Measurements from ENCODE around the gene PCSK2.

PCSK2 gene

DNA sequence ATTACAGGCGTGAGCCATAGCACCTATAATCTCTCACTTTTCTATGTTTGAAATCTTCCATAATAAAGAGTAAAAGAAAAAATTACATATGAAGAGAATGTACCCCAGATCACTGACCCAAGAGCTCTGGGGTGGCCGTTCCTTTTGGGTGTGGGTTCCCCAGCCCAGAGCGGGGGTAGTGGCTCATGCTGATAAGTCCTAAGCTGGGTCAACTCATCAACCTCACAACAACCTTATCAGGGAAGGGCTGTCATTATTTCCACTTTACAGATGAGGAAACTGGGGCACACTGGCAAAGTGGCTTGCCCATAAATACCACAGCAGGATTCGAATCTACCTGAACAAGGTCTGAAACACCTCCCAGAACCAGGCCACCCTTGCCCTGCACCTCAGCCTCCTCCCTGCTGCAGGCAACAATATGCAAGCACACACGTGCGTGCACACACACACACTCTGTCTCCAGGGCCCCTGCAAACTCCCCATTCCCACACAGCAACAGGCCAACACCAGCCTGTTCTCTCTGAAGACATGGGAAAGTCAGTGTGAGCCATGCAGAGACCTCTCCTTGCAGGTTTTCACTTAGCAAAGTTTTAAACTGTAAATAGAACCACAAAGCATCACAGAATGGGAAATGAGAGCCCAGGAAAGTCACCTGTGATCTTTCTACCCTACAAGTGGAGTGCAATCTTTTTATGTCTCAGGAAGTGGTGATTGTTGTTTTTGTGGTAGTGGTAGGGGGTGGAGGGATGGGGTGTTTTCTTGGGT lies 276.6 kb downstream of the PCSK2 start:
- DNase-seq: no peak

DNA sequence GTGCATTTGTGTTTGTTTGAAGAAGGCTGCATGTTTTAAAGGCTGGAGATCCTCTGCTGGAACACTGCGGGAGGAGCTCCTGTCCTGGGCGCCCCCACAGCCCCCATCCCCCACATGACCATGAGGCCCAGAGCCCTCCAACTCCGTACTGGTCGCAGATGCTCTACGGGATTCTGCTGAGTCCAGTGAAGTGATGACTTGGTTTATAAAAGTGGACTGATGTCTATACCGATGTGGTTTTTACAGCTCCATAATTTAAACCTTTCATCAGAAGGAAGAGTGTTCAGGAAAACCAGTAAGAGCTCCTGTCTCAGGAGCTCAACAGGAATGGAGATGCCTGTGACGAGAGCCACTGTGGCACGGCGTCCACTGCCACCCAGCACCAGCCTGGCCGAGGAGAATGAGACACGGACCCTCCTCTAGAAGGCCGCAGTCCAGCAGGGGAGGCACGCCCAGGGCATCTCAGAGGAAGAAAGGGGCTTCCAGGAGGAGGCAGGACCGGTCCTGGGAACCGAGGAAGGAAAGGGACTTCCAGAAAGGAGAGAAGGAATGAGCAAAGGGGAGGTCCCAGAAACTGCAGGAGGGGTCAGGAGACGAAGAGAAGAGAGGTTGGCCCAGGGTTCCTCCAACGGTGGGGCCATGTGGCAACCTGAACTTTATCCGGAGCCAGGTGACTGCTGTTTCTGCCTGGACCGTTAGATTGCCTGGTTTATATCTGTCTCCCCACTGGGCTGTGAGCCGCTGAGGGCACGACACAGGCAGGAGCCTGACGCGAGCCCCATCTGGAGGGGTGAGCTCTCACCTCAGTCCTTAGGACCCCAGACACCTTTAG lies 277.4 kb downstream of the PCSK2 start:
- no peak for DNase-seq

GRCh38 chr20:17504898-17505635 lies 278.2 kb downstream of the PCSK2 start:
- peak in 19 of 56 donors; percentile 4 to 57 (median 27) for DNase-seq

- DNase-seq: peak in 7 of 56 donors; percentile 6 to 17 (median 14)
Measured at GRCh38 chr20:17505636-17506517, 279.0 kb downstream of the PCSK2 start.

- DNase-seq: no peak
Measured at GRCh38 chr20:17507032-17507431, 280.2 kb downstream of the PCSK2 start.

- no peak for DNase-seq
Measured at GRCh38 chr20:17507531-17507930, 280.7 kb downstream of the PCSK2 start.

DNA sequence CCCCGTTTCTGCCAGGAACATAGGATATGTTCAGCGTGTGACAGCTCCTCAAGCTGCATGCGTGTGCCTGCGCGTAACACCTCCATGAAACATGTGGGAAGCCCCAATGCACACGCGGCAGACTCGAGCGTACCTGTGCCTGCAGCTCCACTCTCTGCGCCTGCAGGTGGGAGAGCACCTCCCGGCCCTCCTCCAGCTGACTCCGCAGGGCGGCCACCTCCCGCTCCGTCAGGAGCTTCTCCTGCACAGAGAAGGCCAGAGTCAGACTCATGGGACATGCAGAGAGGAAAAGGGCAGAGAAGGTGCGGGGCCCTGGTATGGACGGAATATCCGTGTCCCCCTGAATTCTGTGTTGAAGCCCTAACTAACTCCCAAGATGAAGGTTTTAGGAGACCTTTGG lies 281.9 kb downstream of the PCSK2 start:
- no peak for DNase-seq

- DNase-seq: no peak
Measured at GRCh38 chr20:17510548-17510947, 283.7 kb downstream of the PCSK2 start.

DNA sequence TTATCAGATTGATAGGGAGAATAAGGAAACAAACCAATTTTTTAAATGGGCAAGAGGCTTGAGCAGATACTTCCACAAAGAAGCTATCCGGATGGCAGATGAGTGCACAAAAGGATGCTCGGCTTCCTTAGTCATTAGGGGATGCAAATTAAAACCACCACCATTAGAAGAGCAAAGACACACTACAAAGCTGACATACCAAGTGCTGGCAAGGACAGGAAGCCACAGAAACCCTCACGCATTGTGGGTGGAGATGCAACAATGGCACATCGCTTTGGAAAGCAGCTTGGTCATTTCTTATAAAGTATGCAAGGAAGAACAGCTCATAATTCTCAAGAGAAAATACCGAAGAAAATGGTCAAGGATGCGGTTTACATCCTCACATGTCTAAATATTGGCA lies 284.6 kb downstream of the PCSK2 start:
- DNase-seq: no peak

GRCh38 chr20:17513939-17514338 lies 287.1 kb downstream of the PCSK2 start:
- no peak for DNase-seq

- DNase-seq: no peak
Measured at GRCh38 chr20:17515053-17515452, 288.2 kb downstream of the PCSK2 start.

DNA sequence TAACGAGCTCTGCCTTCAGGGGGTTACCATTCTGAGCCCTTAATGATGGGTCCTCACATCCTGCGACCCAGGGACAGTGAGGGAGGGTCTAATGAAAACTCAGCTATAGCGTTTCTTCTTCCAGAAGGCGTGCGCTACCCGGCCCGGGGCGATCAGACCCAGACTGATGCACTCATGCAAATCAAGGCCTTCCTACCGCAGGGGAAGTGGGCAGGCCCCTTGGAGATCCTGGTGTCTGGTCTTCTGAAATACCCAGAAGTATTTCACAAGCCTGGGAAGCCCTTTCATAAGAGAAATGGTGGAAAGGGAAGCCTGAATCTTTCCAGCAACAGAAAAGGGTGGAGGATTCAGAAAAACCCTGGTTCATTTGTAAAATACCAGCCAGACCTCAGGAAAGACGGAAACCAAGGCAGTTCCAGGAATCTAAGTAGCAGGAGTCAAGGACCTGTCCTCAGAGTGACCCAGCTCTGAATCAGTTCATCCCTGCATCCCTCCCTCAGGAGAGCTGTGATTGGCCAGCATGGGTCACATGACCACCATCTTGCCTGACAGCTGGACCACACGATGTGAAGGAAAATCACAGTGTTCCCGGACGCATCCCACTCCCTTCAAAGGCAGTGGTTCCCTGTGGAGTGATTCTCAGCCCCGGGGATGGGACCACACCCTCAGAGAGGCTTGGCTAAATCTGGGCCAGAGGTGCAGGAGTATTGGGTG lies 291.7 kb downstream of the PCSK2 start:
- DNase-seq: peak in 15 of 56 donors; percentile 2 to 42 (median 10)

- no peak for DNase-seq
Measured at GRCh38 chr20:17519606-17520285, 292.9 kb downstream of the PCSK2 start.

DNA sequence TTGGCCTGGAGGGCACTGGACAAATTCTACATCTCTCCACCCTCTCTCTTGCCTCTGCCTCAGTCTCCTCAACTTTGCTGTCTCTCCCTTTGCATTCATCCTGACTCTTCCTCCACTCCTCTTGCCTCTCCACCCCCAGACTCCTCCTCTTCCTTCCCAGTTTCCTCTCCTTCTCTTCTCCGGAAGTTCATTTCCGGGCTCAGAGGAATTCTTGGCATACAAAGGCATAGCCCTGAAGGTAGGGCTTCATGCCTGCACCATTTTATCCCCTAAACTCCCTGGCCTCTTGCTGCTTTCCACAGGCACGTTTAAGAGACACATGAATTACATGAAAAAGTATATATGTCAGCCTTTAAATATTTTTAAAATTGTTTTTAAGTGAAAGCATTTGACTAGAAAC lies 293.7 kb downstream of the PCSK2 start:
- DNase-seq: no peak

DNA sequence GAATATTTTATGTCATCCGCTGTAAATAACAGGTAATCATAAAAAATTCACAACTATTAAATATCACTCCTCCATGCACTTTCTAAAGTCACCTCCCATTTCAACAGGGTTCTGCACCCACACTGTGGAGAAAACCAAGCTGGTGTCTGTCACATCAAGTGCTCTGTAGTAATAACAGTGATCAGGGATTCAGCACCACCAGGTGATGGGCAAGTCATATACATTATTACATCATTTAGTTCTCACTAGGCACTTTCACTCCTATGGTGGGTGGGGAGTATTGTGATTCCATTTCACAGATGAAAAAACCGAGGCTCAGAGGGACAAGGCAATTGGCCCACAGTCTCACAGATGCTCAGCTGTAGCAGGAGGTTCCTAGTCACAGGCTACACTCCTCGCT lies 295.7 kb downstream of the PCSK2 start:
- DNase-seq: no peak

DNA sequence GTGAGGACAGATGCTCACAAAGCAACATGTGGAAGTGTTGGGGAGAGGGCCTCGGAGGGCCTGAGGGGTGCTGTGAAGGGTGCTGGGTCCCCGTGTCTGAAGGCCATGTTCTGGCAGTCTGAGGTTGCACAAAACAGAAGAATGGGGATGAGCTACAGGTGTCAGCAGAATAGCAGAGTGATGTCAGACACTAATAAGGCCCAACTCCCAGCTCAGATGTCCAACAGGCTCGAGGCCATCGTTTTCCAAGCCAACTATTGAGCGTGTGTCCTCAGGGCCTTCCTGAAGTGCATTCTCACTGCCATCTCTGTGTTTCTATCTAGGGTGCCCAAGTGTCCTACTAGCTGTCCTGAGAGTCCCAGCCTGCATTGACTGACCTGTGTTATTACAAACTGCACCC lies 296.5 kb downstream of the PCSK2 start:
- DNase-seq: no peak

- DNase-seq: no peak
Measured at GRCh38 chr20:17524560-17524959, 297.7 kb downstream of the PCSK2 start.

GRCh38 chr20:17525132-17525531 lies 298.3 kb downstream of the PCSK2 start:
- no peak for DNase-seq

DNA sequence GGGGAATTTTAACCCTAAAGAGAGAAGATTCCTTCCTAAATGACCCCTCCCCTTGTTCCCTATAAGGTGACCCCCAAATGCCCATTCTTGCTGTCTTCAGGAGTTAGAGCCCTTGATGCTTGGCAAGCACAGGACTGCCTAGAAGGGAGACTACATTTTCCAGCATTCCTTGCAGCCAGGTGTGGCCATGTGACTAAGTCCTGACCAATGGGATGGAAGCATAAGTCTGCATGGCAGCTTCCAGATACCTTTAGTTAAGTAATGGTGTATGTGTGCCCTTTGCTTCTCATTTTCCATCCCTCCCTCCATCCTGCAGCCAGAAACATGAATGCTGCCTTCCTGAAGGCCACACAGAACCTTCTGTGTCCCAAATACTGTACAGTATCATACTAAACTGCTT lies 298.8 kb downstream of the PCSK2 start:
- peak in 17 of 56 donors; percentile 1 to 65 (median 17) for DNase-seq

DNA sequence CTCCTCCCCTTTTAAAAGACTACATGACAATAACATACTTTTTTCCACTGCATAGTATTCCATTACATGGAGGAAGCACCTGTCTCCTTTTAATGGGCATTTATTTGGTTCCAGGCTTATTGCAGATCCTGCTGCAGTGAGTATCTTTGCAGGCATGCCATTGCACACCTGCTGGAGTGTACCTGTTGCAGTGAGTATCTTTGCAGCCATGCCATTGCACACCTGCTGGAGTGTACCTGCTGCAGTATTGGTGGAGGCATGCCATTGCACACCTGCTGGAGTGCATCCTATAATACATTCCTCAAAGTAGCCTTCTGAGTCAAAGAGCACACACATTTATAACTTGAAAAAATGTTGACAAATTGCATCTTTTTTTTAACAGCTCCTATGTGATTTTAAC lies 302.7 kb downstream of the PCSK2 start:
- DNase-seq: no peak
